Spleen (tissue), 11 donors: ENCODE measurements around the gene DNAJB1. TPM values are rescaled to one million over a fixed set of nuclear protein-coding genes. Genes with fewer than 3 reads are reported as not detected.

Source experiments
- DNase-seq: peaks from one replicate; pipeline ENCODE4 v3.0.0-alpha.2; 2020
- H3K27ac ChIP-seq, 8 donors: fragments of 200-600 bp; sonication (generic) in 7 of 8; 1 replicate in 4 of 8; 2 replicates in 4 of 8; pipeline versions ENCODE4 v1.5.0 to v1.8.0; 2016 to 2021; ENCODE audit warnings: inconsistent platforms in 4 of 8, mild to moderate bottlenecking in 4 of 8, moderate library complexity in 1 of 8
- H3K27me3 ChIP-seq, 7 donors: fragments of 200-600 bp; sonication (generic) in 6 of 7; replicated peaks in 1 of 7; 1 replicate in 4 of 7; 2 replicates in 3 of 7; pipeline versions ENCODE4 v1.5.0 to v1.8.0; 2016 to 2021; ENCODE audit warnings: inconsistent platforms in 3 of 7, mild to moderate bottlenecking in 1 of 7
- H3K36me3 ChIP-seq, 6 donors: fragments of 200-600 bp; sonication (generic) in 5 of 6; 1 replicate in 4 of 6; 2 replicates in 2 of 6; pipeline versions ENCODE4 v1.5.0 to v1.8.0; 2016 to 2021; ENCODE audit warnings: inconsistent platforms in 2 of 6
- H3K4me1 ChIP-seq, 6 donors: fragments of 200-600 bp; sonication (generic) in 5 of 6; 1 replicate in 3 of 6; 2 replicates in 3 of 6; pipeline versions ENCODE4 v1.5.0 to v1.8.0; 2016 to 2021; ENCODE audit warnings: inconsistent platforms in 3 of 6
- H3K4me3 ChIP-seq, 8 donors: fragments of 200-600 bp; sonication (generic) in 7 of 8; 1 replicate in 4 of 8; 2 replicates in 4 of 8; pipeline versions ENCODE4 v1.5.0 to v1.8.0; 2016 to 2021; ENCODE audit warnings: inconsistent platforms in 4 of 8, mild to moderate bottlenecking in 4 of 8, moderate library complexity in 2 of 8
- H3K9me3 ChIP-seq, 8 donors: fragments of 200-600 bp; sonication (generic) in 7 of 8; 1 replicate in 4 of 8; 2 replicates in 4 of 8; pipeline versions ENCODE4 v1.5.0 to v1.8.0; 2016 to 2021; ENCODE audit warnings: inconsistent platforms in 4 of 8
- POLR2A ChIP-seq, 3 donors: fragments of 450-650 bp; IDR thresholded peaks; one replicate each; pipeline ENCODE4 v1.5.1; 2017; ENCODE audit warnings: antibody characterized with exemption in 3 of 3, mild to moderate bottlenecking in 1 of 3
- POLR2AphosphoS5 ChIP-seq, 3 donors: sonication (generic); formaldehyde crosslinking; IDR thresholded peaks; one replicate each; pipeline ENCODE4 v1.5.1; 2017; ENCODE audit warnings: antibody characterized with exemption in 3 of 3
- WGBS, 5 donors: extraction: QIAGEN DNeasy Blood & Tissue Kit in 3 of 5; methylation state at CpG; one replicate each; pipeline versions ENCODE4 v1.1.5 to v1.1.7; 2013 to 2018; 5-methylcytosine and 5-hydroxymethylcytosine counted together
- intact Hi-C: fragments of 100-400 bp; cut with DNase I; formaldehyde crosslinking; loops from one replicate; pipeline ENCODE4 v1.15.0; 2023; ENCODE audit warnings: low total_unique reads
- polyA plus RNA-seq, 3 donors: library from polyadenylated mRNA; stranded (reverse); fragments of 200-250 nt; gene quantifications; one replicate each; pipeline ENCODE4 v1.2.1, GENCODE V29; 2013
- total RNA-seq, 7 donors: library from RNA; depleted of rRNA in 3 of 7; stranded (reverse); fragments of >200 nt in 3 of 7; fragmentation: NEBNext Ultra II Directional in 4 of 7; extraction: Animal tissue kit (Norgen Biotek cat#: 25700) in 4 of 7; gene quantifications; one replicate each; pipeline versions ENCODE4 v1.1.0 to v1.2.1, GENCODE V29; 2016 to 2021
- TF ChIP-seq, protein P1 (sequence below), 11 experiments: fragments of 200-600 bp in 7 of 11; fragments of 450-650 bp in 4 of 11; sonication (generic) in 4 of 11; IDR thresholded peaks in 8 of 11; conservative IDR thresholded peaks in 3 of 11; 1 replicate in 7 of 11; 2 replicates in 4 of 11; pipeline versions ENCODE4 v1.4.0 to v1.8.0; 2016 to 2021; ENCODE audit warnings: antibody characterized with exemption in 11 of 11, inconsistent platforms in 4 of 11, mild to moderate bottlenecking in 1 of 11
- donor health status: healthy with polysubstance abuse.
- donor health status: DM: no; HTN: no; CAD: no; lungs with moderate emphysema.
- donor health status: DM: no; HTN: no; CAD: no.
- donor health status: Bipolar disorder and iron deficiency.
- donor health status: healthy.
- donor health status: DM: no; HTN: no; CAD: no.
- donor health status: DM: yes; HTN: yes; CAD: no.

Gene DNAJB1
- total and polyA plus RNA-seq, 10 donors, result 12.6 to 157 (median 39.3) TPM

DNA sequence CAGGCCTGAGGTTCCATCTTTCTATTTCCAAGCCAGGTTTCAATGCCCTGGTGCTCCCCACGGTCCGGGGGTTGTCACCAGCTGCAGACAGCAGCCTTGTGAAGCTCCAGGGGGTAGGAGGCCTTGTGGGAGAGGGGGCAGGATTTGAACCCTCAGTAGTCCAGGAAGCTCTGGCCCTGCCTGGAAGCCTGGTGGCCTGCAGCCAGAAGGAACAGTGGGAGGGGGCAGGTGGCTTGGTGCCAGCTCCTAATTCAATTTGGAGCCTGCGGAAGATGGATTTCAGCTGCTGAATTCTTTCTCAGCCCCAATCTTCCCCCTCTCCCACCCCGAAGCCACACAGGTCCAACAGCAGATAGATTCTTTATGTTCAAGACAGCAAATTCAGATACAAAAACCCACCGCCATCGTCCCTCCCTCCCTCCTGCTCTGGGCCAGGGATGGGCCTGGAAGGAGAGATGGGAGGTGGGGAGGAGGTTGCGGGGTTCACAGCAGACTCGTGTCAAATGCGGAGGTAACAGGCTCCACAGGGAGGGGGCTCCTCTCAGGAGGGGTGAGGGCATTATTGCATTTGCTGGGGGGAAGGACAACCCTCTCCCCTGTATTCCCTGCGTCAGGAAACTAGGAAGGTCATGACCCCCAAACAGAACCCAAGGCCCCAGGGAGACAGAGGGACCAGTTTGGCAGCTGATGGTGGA lies 40.6 kb downstream of the DNAJB1 start:
- peak; percentile 22 to 53 (median 51) for TF ChIP-seq POLR2AphosphoS5 (IDR thresholded peaks at IDR 0.05)
- no peak for TF ChIP-seq POLR2A (IDR thresholded peaks at IDR 0.05)
- TF ChIP-seq, protein P1, sequence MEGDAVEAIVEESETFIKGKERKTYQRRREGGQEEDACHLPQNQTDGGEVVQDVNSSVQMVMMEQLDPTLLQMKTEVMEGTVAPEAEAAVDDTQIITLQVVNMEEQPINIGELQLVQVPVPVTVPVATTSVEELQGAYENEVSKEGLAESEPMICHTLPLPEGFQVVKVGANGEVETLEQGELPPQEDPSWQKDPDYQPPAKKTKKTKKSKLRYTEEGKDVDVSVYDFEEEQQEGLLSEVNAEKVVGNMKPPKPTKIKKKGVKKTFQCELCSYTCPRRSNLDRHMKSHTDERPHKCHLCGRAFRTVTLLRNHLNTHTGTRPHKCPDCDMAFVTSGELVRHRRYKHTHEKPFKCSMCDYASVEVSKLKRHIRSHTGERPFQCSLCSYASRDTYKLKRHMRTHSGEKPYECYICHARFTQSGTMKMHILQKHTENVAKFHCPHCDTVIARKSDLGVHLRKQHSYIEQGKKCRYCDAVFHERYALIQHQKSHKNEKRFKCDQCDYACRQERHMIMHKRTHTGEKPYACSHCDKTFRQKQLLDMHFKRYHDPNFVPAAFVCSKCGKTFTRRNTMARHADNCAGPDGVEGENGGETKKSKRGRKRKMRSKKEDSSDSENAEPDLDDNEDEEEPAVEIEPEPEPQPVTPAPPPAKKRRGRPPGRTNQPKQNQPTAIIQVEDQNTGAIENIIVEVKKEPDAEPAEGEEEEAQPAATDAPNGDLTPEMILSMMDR (IDR thresholded peaks at IDR 0.05 in 8 of 11, conservative IDR thresholded peaks at IDR 0.05 in 3 of 11), result no peak
- intact Hi-C loops, result no loop called here
- Histone ChIP-seq H3K27me3 (peaks cover 0 to 43% (median 31%) of the 10 kb centered on the region in 7 donors), H3K27ac (peak overlapping the region in 7 of 8 donors; percentile 3 to 75 (median 68)), H3K4me1 (peaks cover 21 to 84% (median 54%) of the 10 kb centered on the region in 6 donors), H3K4me3 (no peak overlapping the region), H3K9me3 (no peaks in the 10 kb centered on the region), H3K36me3 (peaks cover 0 to 48% (median 23%) of the 10 kb centered on the region in 6 donors)
- 75 to 82% (median 77%) methylated on average over 8 to 10 of the region's 10 CpGs for WGBS, 5 donors
- DNase-seq, result no peak

- no peak for TF ChIP-seq POLR2A (IDR thresholded peaks at IDR 0.05)
- TF ChIP-seq, protein P1 (IDR thresholded peaks at IDR 0.05 in 8 of 11, conservative IDR thresholded peaks at IDR 0.05 in 3 of 11), result no peak
- TF ChIP-seq POLR2AphosphoS5 (IDR thresholded peaks at IDR 0.05), result peak; percentile 42 to 56 (median 43)
- no peaks in the 10 kb centered on the region for H3K9me3 ChIP-seq
- peaks cover 27 to 91% (median 61%) of the 10 kb centered on the region in 6 donors for H3K4me1 ChIP-seq
- 54 to 83% (median 60%) methylated on average over 22 to 26 of the region's 26 CpGs for WGBS, 5 donors
- H3K4me3 ChIP-seq, result no peak overlapping the region
- peaks cover 0 to 41% (median 17%) of the 10 kb centered on the region in 6 donors for H3K36me3 ChIP-seq
- H3K27ac ChIP-seq, result peak overlapping the region in 6 of 8 donors; percentile 15 to 75 (median 69)
- no peak for DNase-seq
- intact Hi-C loops, result no loop called here
- H3K27me3 ChIP-seq, result peaks cover 0 to 49% (median 35%) of the 10 kb centered on the region in 7 donors
These were observed 41.4 kb downstream of the DNAJB1 start for GRCh38 chr19:14476673-14477401.

- Histone ChIP-seq H3K4me1 (peaks cover 27 to 97% (median 66%) of the 10 kb centered on the region in 6 donors), H3K9me3 (no peaks in the 10 kb centered on the region), H3K27me3 (peaks cover 0 to 49% (median 35%) of the 10 kb centered on the region in 7 donors), H3K36me3 (peaks cover 0 to 44% (median 18%) of the 10 kb centered on the region in 6 donors), H3K4me3 (no peak overlapping the region), H3K27ac (peak overlapping the region in 5 of 8 donors; percentile 43 to 75 (median 70))
- intact Hi-C loops, result no loop called here
- 71 to 88% (median 84%) methylated on average over 7 of the region's 7 CpGs for WGBS, 5 donors
- DNase-seq, result no peak
- TF ChIP-seq POLR2A (IDR thresholded peaks at IDR 0.05) (no peak), POLR2AphosphoS5 (IDR thresholded peaks at IDR 0.05) (no peak)
- TF ChIP-seq, protein P1 (IDR thresholded peaks at IDR 0.05 in 8 of 11, conservative IDR thresholded peaks at IDR 0.05 in 3 of 11), result no peak
These were observed 41.9 kb downstream of the DNAJB1 start for GRCh38 chr19:14476327-14476672.
